ENCODE data around the gene SPINK8.
"Not testable (repeated sequence)": the region's sequence is repeated elsewhere in the genome, so short reads cannot be mapped to it uniquely, and the experiment has no call there.

Gene SPINK8

GRCh38 chr3:48333346-48334245 lies at the start of gene SPINK8:
Gene SPINK8, minus strand, starts transcription at chr3:48333661. Its CDS starts 5,320 bp downstream, at chr3:48328341.
- DNase-seq (ENCODE audit: low read depth in 3 of 3), result not testable (repeated sequence)

- no peak for DNase-seq (ENCODE audit: low read depth in 3 of 3)
Observed at GRCh38 chr3:48372862-48373435, 39.5 kb upstream of the SPINK8 start.

- DNase-seq (ENCODE audit: low read depth in 3 of 3), result no peak
Observed at GRCh38 chr3:48372377-48372770, 38.9 kb upstream of the SPINK8 start.

- no peak for DNase-seq (ENCODE audit: low read depth in 3 of 3)
Observed at GRCh38 chr3:48371651-48372376, 38.4 kb upstream of the SPINK8 start, which contains the start of gene FBXW12. Gene FBXW12, plus strand, starts transcription at chr3:48372219. Its CDS starts 549 bp downstream, at chr3:48372768.

GRCh38 chr3:48370333-48370713 lies 36.9 kb upstream of the SPINK8 start:
- DNase-seq (ENCODE audit: low read depth in 3 of 3), result no peak

- no peak for DNase-seq (ENCODE audit: low read depth in 3 of 3)
Observed at GRCh38 chr3:48369693-48370332, 36.4 kb upstream of the SPINK8 start.

- no peak for DNase-seq (ENCODE audit: low read depth in 3 of 3)
Observed at GRCh38 chr3:48367201-48367600, 33.7 kb upstream of the SPINK8 start.

GRCh38 chr3:48364840-48365239 lies 31.4 kb upstream of the SPINK8 start:
- no peak for DNase-seq (ENCODE audit: low read depth in 3 of 3)

GRCh38 chr3:48361928-48362327 lies 28.5 kb upstream of the SPINK8 start:
- DNase-seq (ENCODE audit: low read depth in 3 of 3), result no peak

GRCh38 chr3:48356419-48356818 lies 23.0 kb upstream of the SPINK8 start:
- DNase-seq (ENCODE audit: low read depth in 3 of 3), result no peak

- DNase-seq (ENCODE audit: low read depth in 3 of 3), result no peak
Observed at GRCh38 chr3:48353987-48354386, 20.5 kb upstream of the SPINK8 start.

- no peak for DNase-seq (ENCODE audit: low read depth in 3 of 3)
Observed at GRCh38 chr3:48352546-48352945, 19.1 kb upstream of the SPINK8 start.

- DNase-seq (ENCODE audit: low read depth in 3 of 3), result no peak
Observed at GRCh38 chr3:48347500-48347899, 14.0 kb upstream of the SPINK8 start.

- DNase-seq (ENCODE audit: low read depth in 3 of 3), result no peak
Observed at GRCh38 chr3:48345946-48346572, 12.6 kb upstream of the SPINK8 start.

- DNase-seq (ENCODE audit: low read depth in 3 of 3), result no peak
Observed at GRCh38 chr3:48344867-48345507, 11.5 kb upstream of the SPINK8 start.

- no peak for DNase-seq (ENCODE audit: low read depth in 3 of 3)
Observed at GRCh38 chr3:48343432-48343831, 10.0 kb upstream of the SPINK8 start.

- no peak for DNase-seq (ENCODE audit: low read depth in 3 of 3)
Observed at GRCh38 chr3:48338635-48339034, 5.2 kb upstream of the SPINK8 start.

- DNase-seq (ENCODE audit: low read depth in 3 of 3), result not testable (repeated sequence)
Observed at GRCh38 chr3:48337536-48337935, 4.1 kb upstream of the SPINK8 start.

- not testable (repeated sequence) for DNase-seq (ENCODE audit: low read depth in 3 of 3)
Observed at GRCh38 chr3:48335286-48335685, 1.8 kb upstream of the SPINK8 start.

- DNase-seq (ENCODE audit: low read depth in 3 of 3), result no peak
Observed at GRCh38 chr3:48334605-48335004, 1.1 kb upstream of the SPINK8 start.

Data from stimulated activated CD4-positive, alpha-beta T cell treated with anti-CD3 and anti-CD28 coated beads, TNF-alpha, amount 100 ng/mL, for 4 hours (primary cell).